Measurements from ENCODE around the gene MUC4.

- TF ChIP-seq POLR2AphosphoS5 (IDR thresholded peaks at IDR 0.05): no peak
- TF ChIP-seq CTCF (IDR thresholded peaks at IDR 0.05): no peak
- TF ChIP-seq EP300 (IDR thresholded peaks at IDR 0.05): no peak
Observed at GRCh38 chr3:195718477-195718984, 93.2 kb downstream of the MUC4 start.

Data from gastroesophageal sphincter (tissue), 3 donors.